GM18867 (cell line): ENCODE results near the gene THRB.

Experiments used
- ATAC-seq: cut with Tn5 transposase; IDR thresholded peaks from one replicate; pipeline ENCODE4 v1.9.1; 2021; ENCODE audit warnings: mild to moderate bottlenecking, moderate library complexity; ENCODE audit not compliant: unreplicated experiment

THRB gene

GRCh38 chr3:24513463-24513862 is 18.8 kb upstream of the THRB start:
- no peak for ATAC-seq

- ATAC-seq, result no peak
These were observed 18.0 kb upstream of the THRB start for GRCh38 chr3:24512564-24513197.

- ATAC-seq, result no peak
These were observed 15.5 kb upstream of the THRB start for GRCh38 chr3:24510030-24510648.

- ATAC-seq, result no peak
These were observed 13.8 kb upstream of the THRB start for GRCh38 chr3:24508423-24508839.

GRCh38 chr3:24507776-24508422 is 13.2 kb upstream of the THRB start:
- no peak for ATAC-seq

GRCh38 chr3:24506966-24507775 is 12.5 kb upstream of the THRB start:
- ATAC-seq, result no peak

- ATAC-seq, result no peak
These were observed 11.3 kb upstream of the THRB start for GRCh38 chr3:24505691-24506550.

GRCh38 chr3:24504772-24505171 is 10.1 kb upstream of the THRB start:
- no peak for ATAC-seq

GRCh38 chr3:24503616-24504113 is 9.0 kb upstream of the THRB start:
- ATAC-seq, result peak; percentile 95

GRCh38 chr3:24502690-24503089 is 8.0 kb upstream of the THRB start:
- ATAC-seq, result no peak

GRCh38 chr3:24500806-24501205 is 6.2 kb upstream of the THRB start:
- no peak for ATAC-seq

GRCh38 chr3:24499991-24500390 is 5.3 kb upstream of the THRB start:
- no peak for ATAC-seq

- no peak for ATAC-seq
These were observed 4.1 kb upstream of the THRB start for GRCh38 chr3:24498796-24499195.

GRCh38 chr3:24498391-24498790 is 3.7 kb upstream of the THRB start:
- no peak for ATAC-seq

- ATAC-seq, result no peak
These were observed 3.3 kb upstream of the THRB start for GRCh38 chr3:24497942-24498341.

GRCh38 chr3:24496529-24497482 is 2.2 kb upstream of the THRB start:
- peak; percentile 41 for ATAC-seq

- ATAC-seq, result peak; percentile 4
These were observed 810 bp upstream of the THRB start for GRCh38 chr3:24495326-24495994.

- no peak for ATAC-seq
These were observed 668 bp downstream of the THRB start for GRCh38 chr3:24493746-24494617.
